ENCODE measurements around the gene MARS1. TPM values are rescaled to one million over a fixed set of nuclear protein-coding genes. Genes with fewer than 3 reads are reported as not detected.

Gene MARS1
- total RNA-seq, 6 experiments from 2014 or later, result 53.4 to 66.6 (median 60.4) TPM

DNA sequence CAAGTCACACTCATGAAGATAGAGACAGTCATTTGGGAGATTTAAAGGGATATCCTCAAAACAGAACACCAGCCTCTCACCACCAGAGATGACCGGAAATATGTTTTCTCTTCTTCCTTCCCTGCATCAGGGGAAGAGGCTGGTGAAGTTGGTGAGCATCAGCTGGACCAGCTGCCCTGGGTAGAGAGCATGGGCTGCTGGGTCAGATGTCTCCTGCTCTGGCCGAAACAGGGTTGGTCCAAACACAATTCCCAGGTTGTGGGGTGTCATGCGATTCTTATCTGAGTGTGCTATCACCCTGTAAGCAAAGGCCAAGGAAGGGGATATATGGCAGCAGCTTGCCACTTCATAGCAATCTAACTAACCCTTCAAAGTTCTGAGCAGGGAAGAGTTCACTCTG is 15.5 kb upstream of the MARS1 start:
- Histone ChIP-seq H3K27ac (no peak overlapping the region), H3K4me1 (peaks cover 0 to 13% (median 5%) of the 10 kb centered on the region in 4 donors), H3K9me3 (no peaks in the 10 kb centered on the region), H3K4me3 (no peak overlapping the region), H3K36me3 (no peaks in the 10 kb centered on the region), H3K27me3 (peaks cover 0 to 14% of the 10 kb centered on the region in 2 donors)
- WGBS (ENCODE audit: insufficient coverage, low coverage, low lambda C conversion rate, missing lambda C conversion rate), result 83% methylated on average over 3 of the region's 3 CpGs
- ATAC-seq (no peak), DNase-seq (peak in 1 of 3 donors; percentile 3)
- intact Hi-C loops (cut with DNase I), result no loop called here
- TF ChIP-seq POLR2A (IDR thresholded peaks at IDR 0.05) (no peak), CTCF (IDR thresholded peaks at IDR 0.05) (no peak)

DNA sequence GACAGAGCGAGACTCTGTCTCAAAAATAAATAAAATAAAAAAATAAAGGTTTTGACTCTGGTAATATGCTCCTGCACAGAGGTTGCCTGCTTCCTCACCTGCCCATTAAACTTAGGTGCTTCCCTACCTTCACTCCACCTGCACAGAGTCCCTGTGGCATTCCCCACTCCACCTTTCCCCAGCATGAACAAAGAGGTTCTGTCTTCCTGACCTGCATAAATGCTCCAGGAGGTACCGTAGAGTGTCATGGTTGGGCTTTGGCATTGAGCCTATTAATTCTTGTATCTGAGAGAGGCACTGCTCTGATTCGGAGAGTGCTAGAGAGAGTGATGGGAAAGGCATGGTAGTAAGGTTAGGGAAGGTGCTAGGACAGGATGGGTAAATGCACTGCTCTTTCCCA is 14.5 kb upstream of the MARS1 start:
- peaks cover 0 to 14% of the 10 kb centered on the region in 2 donors for H3K27me3 ChIP-seq
- intact Hi-C loops (cut with DNase I), result no loop called here
- H3K4me3 ChIP-seq, result no peak overlapping the region
- ATAC-seq, result no peak
- no peak for DNase-seq
- no peaks in the 10 kb centered on the region for H3K36me3 ChIP-seq
- TF ChIP-seq POLR2A (IDR thresholded peaks at IDR 0.05), result no peak
- TF ChIP-seq CTCF (IDR thresholded peaks at IDR 0.05), result no peak
- H3K27ac ChIP-seq, result no peak overlapping the region
- peaks cover 0 to 13% (median 5%) of the 10 kb centered on the region in 4 donors for H3K4me1 ChIP-seq
- no peaks in the 10 kb centered on the region for H3K9me3 ChIP-seq
- WGBS (ENCODE audit: insufficient coverage, low coverage, low lambda C conversion rate, missing lambda C conversion rate), result 30% methylated on average over 3 of the region's 3 CpGs

- TF ChIP-seq CTCF (IDR thresholded peaks at IDR 0.05) (no peak), POLR2A (IDR thresholded peaks at IDR 0.05) (no peak)
- H3K9me3 ChIP-seq, result no peaks in the 10 kb centered on the region
- intact Hi-C loops (cut with DNase I), result no loop called here
Observed at GRCh38 chr12:57473886-57474285, 14.0 kb upstream of the MARS1 start.

GRCh38 chr12:57474430-57474829 is 13.4 kb upstream of the MARS1 start:
- H3K27ac ChIP-seq, result no peak overlapping the region
- DNase-seq, result no peak
- H3K9me3 ChIP-seq, result no peaks in the 10 kb centered on the region
- peaks cover 0 to 14% of the 10 kb centered on the region in 2 donors for H3K27me3 ChIP-seq
- peaks cover 0 to 13% (median 5%) of the 10 kb centered on the region in 4 donors for H3K4me1 ChIP-seq
- H3K4me3 ChIP-seq, result no peak overlapping the region
- intact Hi-C loops (cut with DNase I), result no loop called here
- WGBS (ENCODE audit: insufficient coverage, low coverage, low lambda C conversion rate, missing lambda C conversion rate), result 80% methylated on average over 4 of the region's 8 CpGs
- TF ChIP-seq CTCF (IDR thresholded peaks at IDR 0.05) (no peak), POLR2A (IDR thresholded peaks at IDR 0.05) (no peak)
- no peak for ATAC-seq
- H3K36me3 ChIP-seq, result no peaks in the 10 kb centered on the region

More at GRCh38 chr12:57473886-57474285, 14.0 kb upstream of the MARS1 start:
- 90% methylated on average over 5 of the region's 5 CpGs for WGBS (ENCODE audit: insufficient coverage, low coverage, low lambda C conversion rate, missing lambda C conversion rate)
- Histone ChIP-seq H3K36me3 (no peaks in the 10 kb centered on the region), H3K4me1 (peaks cover 0 to 13% (median 5%) of the 10 kb centered on the region in 4 donors), H3K27me3 (peaks cover 0 to 14% of the 10 kb centered on the region in 2 donors), H3K27ac (no peak overlapping the region), H3K4me3 (no peak overlapping the region)
- no peak for DNase-seq
- ATAC-seq, result no peak

DNA sequence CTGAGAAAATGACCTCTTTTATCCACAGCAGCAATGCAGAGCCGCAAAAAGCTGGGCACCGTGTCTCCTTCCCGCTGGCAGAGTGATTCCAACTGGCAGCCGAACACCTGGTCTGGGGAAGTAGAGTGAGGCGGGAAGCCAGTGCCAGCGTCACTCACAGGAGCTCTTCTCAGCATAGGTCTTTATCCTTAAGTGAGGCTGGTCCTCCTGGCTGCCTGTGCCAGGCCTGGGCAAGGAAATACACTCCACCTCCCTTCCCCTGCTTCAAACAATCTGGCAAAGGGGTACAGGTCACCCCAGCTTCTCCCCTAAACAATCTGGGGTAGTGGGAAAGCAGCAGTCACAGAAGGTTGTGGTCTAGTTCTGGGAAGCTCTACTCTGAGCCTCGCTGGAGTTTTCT is 13.0 kb upstream of the MARS1 start:
- 100% methylated on average over 1 of the region's 7 CpGs for WGBS (ENCODE audit: insufficient coverage, low coverage, low lambda C conversion rate, missing lambda C conversion rate)
- no peak for DNase-seq
- Histone ChIP-seq H3K27ac (no peak overlapping the region), H3K9me3 (no peaks in the 10 kb centered on the region), H3K27me3 (peaks cover 0 to 14% of the 10 kb centered on the region in 2 donors), H3K36me3 (no peaks in the 10 kb centered on the region), H3K4me3 (no peak overlapping the region), H3K4me1 (peaks cover 0 to 13% (median 5%) of the 10 kb centered on the region in 4 donors)
- no peak for ATAC-seq
- intact Hi-C loops (cut with DNase I), result no loop called here
- TF ChIP-seq CTCF (IDR thresholded peaks at IDR 0.05) (no peak), POLR2A (IDR thresholded peaks at IDR 0.05) (no peak)
